GM12864 (cell line): ENCODE results near the gene CCDC170.

ENCODE experiments used
- DNase-seq: peaks from one replicate; pipeline ENCODE4 v3.0.0-alpha.2; 2011; ENCODE audit warnings: low read depth
- H3K4me3 ChIP-seq: 2 replicates; pipeline ENCODE4 v1.5.1; 2011; ENCODE audit warnings: mild to moderate bottlenecking, low read depth, low read length, control low read depth
- TF ChIP-seq, protein P1 (sequence below): IDR thresholded peaks from 2 replicates; pipeline ENCODE4 v1.5.1; 2011; ENCODE audit warnings: low read depth, mild to moderate bottlenecking, moderate library complexity, low read length, control low read depth, inconsistent platforms; ENCODE audit errors: missing control alignments

CCDC170 gene

DNA sequence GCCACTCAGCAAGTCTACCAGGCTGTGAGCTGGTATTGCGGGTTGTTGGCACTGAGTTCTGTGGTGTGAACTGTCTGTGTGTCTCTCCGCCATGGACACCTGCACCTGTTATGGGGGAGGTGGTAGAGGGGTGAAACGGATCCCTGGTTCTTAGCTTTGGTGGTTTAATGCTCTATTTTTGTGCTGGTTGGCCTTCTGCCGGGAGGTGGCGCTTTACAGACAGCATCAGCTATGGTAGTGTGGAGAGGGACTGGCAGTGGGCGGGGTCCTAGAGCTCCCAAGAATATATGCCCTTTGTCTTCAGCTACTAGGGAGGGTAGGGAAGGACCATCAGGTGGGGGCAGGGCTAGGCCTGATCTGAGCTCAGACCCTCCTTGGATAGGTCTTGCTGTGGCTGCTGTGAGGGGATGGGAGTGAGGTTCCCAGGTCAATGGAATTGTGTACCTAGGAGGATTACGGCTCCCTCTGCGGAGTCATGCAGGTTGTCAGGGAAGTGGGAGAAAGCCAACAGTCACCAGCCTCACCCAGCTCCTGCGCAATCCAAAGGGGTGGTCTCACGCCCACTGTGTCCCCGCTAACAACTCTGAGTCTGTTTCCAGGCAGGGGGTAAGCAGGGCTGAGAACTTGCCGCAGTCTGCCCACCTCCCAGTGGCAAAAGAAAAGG is 154.3 kb downstream of the CCDC170 start:
- H3K4me3 ChIP-seq: no peak overlapping the region
- DNase-seq: no peak
- TF ChIP-seq, protein P1, sequence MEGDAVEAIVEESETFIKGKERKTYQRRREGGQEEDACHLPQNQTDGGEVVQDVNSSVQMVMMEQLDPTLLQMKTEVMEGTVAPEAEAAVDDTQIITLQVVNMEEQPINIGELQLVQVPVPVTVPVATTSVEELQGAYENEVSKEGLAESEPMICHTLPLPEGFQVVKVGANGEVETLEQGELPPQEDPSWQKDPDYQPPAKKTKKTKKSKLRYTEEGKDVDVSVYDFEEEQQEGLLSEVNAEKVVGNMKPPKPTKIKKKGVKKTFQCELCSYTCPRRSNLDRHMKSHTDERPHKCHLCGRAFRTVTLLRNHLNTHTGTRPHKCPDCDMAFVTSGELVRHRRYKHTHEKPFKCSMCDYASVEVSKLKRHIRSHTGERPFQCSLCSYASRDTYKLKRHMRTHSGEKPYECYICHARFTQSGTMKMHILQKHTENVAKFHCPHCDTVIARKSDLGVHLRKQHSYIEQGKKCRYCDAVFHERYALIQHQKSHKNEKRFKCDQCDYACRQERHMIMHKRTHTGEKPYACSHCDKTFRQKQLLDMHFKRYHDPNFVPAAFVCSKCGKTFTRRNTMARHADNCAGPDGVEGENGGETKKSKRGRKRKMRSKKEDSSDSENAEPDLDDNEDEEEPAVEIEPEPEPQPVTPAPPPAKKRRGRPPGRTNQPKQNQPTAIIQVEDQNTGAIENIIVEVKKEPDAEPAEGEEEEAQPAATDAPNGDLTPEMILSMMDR: peak; percentile 71

DNA sequence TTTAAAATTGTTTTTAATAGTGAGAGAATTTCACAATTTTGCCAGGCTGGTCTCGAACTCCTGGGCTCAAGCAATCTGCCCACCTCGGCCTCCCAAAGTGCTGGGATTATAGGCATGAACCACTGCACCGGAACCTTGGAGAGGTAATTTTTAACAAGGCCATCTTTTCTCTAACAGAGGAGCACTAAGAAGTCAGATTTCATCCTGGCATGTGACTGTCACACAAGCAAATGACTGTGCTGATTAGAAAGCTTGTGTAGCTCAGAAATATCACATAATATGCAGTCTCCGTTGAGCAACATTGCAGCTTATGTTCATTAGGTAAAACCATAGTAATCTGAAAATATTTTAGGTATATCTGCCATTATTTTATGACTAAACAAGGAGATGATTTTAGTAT is 156.0 kb downstream of the CCDC170 start:
- no peak for DNase-seq
- no peak overlapping the region for H3K4me3 ChIP-seq
- TF ChIP-seq, protein P1: no peak

DNA sequence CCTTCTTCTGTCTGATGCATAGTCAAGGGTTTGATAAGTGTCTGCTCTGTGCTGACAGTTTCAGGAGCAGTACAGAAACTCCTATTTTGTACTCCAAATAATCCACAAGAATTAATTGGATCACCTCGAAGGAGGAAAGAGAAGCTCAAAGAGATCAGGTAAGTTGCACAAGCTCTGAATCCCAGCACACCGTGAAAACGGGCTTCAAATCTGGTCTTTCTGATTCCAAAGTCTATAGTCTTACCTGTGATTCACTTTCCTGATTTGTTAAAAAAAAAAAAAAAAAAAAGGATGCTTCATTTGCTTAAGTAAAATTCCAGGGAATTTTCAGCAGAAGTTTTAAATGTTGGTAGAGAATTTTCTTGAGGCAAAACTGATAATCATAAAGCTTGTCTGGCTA is 157.8 kb downstream of the CCDC170 start:
- TF ChIP-seq, protein P1: no peak
- H3K4me3 ChIP-seq: no peak overlapping the region
- DNase-seq: no peak

GRCh38 chr6:151652325-151652724 is 158.5 kb downstream of the CCDC170 start:
- TF ChIP-seq, protein P1: no peak
- DNase-seq: no peak
- H3K4me3 ChIP-seq: no peak overlapping the region

GRCh38 chr6:151655099-151655498 is 161.3 kb downstream of the CCDC170 start:
- H3K4me3 ChIP-seq: no peak overlapping the region
- TF ChIP-seq, protein P1: no peak

DNA sequence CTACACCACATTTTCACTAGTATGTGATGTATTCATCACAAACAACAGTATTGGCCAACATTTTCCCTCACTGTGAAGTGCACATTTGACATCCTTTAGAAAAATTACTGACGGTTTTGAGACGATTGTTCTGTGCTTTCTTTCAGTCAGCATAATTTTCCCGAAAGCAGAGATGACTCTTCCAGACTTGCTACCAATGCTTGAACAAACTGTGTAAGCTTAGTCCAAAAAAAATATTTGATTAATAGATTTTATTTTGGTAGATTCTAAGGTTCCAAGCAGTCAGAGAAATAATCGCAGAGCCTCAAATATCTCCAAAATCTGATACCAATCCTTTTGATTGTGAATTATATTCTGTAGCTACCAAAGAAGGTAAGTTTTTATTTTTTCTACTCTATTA is 162.6 kb downstream of the CCDC170 start:
- TF ChIP-seq, protein P1: no peak

More at GRCh38 chr6:151655099-151655498, 161.3 kb downstream of the CCDC170 start:
- no peak for DNase-seq

DNA sequence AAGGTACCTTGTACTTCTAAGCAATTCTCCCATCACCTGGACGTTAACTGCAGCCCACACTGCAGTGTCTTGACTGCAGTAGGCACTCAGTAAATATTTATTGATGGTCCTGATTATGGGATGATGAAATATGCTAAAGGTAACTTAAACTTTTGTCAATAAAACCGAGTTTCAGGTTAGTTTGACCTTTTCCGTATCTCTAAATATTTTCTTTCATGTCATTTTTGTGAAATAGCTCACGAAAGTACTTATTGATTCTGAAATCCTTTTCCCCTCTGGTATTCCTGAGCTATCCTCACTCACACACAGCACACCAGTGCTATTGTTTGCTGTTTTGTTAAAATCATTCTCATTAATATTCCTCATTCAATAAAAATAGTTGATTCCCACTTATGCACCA is 164.3 kb downstream of the CCDC170 start:
- H3K4me3 ChIP-seq: no peak overlapping the region
- DNase-seq: no peak
- TF ChIP-seq, protein P1: no peak

More for the DNA sequence above, 162.6 kb downstream of the CCDC170 start:
- no peak for DNase-seq
- no peak overlapping the region for H3K4me3 ChIP-seq
